Melanocyte of skin (primary cell): ENCODE results near the gene KRTAP29-1. TPM values are rescaled to one million over a fixed set of nuclear protein-coding genes. Genes with fewer than 3 reads are reported as not detected.

Experiments
- small RNA-seq, 2 donors: library from RNA; depleted of rRNA; stranded (forward); fragments of <200 nt; gene quantifications; one replicate each; pipeline ENCODE3, GENCODE V24; 2012
- total RNA-seq, 2 donors: library from RNA; depleted of rRNA; stranded (reverse); fragments of >200 nt; gene quantifications; 2 replicates each; pipeline ENCODE4 v1.2.3, GENCODE V29; 2012

KRTAP29-1 gene
- not detected for total RNA-seq

DNA sequence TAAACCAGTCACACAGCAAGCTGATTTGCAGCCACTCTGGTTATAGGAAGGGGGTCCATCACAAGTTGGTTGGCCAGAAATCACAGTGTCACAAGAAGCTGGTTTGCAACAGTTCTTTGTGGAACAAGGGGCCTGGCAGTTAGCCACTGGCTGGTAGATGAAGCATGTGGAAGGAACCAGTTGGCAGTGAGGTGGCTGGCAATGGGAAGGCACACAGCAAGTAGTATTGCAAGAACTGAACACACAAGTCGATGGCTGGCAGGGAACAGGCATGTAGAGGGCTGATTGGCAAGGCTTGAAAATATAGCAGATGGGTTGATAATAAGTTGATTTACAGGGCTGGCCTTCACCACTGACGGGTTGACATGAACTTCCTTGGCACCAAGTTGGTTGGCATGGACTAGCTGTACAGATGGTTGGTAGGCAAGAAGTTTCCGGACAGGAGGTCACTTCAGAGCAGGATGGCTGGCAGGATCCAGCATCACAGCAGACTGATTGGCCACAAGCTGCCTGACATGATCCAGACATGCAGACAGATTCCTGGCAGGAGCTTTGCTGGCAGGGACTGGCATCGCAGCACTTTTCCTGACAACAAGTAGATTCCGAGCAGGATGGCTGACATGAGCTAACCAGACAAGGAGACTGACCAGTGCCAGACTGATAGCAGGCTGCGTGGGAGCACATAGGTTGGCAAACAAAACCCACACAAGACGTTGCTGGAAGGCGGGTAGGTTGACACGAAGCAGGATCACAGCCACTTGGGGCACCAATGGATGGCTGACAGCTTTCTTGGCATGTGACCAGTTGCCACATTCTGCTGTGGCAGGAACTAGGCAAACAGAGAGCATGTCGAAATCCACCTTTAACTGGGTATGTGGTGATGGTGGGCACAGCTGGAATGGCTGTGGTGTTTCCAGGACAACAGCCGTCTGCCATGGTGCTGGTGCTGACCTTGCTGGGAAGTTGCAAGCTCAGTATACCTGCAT is at the start of gene KRTAP29-1:
Gene KRTAP29-1, minus strand, starts transcription at position 936 of the 986 bp plus-strand sequence. Its CDS starts 0 bp downstream, at position 936.

DNA sequence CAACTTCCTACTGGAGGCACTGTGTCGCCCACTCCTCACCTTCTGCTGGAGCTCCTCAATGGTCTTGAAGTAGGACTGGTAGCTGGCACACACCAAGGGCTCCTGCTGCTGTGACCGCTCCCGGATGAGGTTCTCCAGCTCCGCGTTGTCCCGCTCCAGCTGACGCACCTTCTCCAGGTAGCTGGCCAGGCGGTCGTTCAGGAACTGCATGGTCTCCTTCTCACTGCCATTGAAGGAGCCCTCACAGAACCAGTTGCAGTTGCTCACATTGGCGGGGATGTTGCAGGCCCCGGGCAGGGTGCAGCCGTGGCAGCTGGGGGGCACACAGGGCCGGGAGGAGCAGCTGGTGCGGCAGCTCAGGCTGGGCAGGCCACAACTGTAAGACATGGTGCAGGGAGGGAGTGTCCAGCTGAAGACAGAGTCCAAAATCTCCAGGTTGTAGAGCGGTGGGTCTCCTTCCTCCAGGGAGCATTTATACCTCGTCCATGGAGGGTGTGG is 47.8 kb upstream of the KRTAP29-1 start, which contains the start of gene KRT33A:
Gene KRT33A, minus strand, starts transcription at position 448 of the 498 bp plus-strand sequence. Its CDS starts 61 bp downstream, at position 387.

DNA sequence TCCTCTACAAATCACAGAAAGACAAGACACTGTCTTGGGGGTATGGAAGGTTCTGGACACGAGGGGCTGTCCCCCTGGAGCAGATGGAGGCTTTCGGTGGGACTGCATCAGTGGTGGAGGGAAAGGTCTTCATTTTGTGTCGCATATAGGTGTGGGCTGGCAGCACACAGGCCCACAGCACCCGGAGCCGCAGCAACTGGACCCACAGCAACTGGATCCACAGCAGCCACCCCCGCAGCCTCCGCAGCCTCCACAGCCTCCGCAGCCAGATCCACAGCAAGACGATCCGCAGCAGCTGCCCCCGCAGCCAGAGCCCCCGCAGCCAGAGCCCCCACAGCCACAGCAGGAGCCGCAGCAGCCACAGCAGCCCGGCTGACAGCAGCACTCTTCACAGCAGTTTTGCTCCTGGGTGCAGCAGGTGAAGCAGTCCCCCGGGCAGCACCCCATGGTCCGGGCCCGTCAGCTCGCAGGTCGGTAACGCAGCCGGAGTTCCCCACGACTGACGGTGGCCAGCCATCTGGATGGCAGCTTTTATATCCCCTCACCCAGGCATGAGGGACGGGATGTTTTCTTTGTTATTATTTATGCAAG is 12.6 kb upstream of the KRTAP29-1 start, which contains the start of gene KRTAP17-1:
Gene KRTAP17-1, minus strand, starts transcription at position 507 of the 591 bp plus-strand sequence. Its CDS starts 60 bp downstream, at position 447.

GRCh38 chr17:41308918-41309359 is 6.3 kb upstream of the KRTAP29-1 start, which contains the start of gene KRTAP16-1:
KRTAP16-1 (minus strand) TSS chr17:41309309; CDS start chr17:41309253, 56 bp downstream.

DNA sequence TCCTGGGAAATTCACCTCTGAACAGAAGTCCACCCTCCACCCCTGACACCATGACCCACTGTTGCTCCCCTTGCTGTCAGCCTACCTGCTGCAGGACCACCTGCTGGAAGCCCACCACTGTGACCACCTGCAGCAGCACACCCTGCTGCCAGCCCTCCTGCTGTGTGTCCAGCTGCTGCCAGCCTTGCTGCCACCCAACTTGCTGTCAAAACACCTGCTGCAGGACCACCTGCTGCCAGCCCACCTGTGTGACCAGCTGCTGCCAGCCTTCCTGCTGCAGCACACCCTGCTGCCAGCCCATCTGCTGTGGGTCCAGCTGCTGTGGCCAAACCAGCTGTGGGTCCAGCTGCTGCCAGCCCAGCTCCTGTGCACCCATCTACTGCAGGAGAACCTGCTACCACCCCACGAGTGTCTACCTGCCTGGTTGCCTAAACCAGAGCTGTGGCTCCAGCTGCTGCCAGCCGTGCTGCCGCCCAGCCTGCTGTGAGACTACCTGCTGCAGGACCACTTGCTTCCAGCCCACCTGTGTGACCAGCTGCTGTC is 26.9 kb downstream of the KRTAP29-1 start, which contains the start of gene KRTAP9-7:
Gene KRTAP9-7, plus strand, starts transcription at position 51 of the 543 bp plus-strand sequence. Its CDS starts 0 bp downstream, at position 51.

DNA sequence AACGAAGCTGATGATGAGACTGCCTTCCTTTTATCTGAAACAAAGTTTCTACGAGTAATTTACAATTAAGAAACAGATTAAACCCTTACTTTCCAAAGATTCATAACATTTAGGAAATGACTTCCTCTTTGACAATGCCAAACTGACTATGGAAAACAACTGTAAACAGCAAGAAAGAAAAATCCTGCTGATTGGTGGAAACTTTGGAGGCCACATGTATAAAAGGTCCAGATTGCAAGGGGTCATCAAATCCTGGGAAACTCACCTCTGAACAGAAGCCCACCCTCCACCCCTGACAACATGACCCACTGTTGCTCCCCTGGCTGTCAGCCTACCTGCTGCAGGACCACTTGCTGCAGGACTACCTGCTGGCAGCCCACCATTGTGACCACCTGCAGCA is 37.6 kb downstream of the KRTAP29-1 start, which contains the start of gene KRTAP9-6:
Gene KRTAP9-6, plus strand, starts transcription at position 301 of the 400 bp plus-strand sequence. Its CDS starts 0 bp downstream, at position 301.

DNA sequence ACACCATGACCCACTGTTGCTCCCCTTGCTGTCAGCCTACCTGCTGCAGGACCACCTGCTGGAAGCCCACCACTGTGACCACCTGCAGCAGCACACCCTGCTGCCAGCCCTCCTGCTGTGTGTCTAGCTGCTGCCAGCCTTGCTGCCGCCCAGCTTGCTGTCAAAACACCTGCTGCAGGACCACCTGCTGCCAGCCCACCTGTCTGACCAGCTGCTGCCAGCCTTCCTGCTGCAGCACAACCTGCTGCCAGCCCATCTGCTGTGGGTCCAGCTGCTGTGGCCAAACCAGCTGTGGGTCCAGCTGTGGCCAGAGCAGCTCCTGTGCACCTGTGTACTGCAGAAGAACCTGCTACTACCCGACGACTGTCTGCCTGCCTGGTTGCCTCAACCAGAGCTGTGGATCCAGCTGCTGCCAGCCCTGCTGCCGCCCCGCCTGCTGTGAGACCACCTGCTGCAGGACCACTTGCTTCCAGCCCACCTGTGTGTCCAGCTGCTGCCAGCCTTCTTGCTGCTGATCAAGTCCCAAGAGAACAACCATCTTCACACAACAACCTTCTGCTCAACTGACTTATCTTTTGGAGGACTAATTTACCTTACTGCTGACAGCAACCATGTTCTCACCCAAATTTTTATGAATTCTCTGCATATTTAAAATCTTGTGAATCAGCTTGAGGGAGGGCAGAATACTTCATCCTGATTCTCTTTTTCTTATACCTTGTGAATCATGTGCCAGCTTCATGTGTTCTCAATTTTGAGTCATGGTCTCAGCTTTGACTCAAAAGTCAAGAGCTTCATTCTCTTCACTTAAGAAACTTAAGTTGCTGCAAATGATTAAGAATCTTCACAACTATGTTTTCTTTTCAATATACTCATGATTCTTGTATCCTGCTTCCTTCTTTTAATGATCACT is 47.0 kb downstream of the KRTAP29-1 start, which contains the start of gene KRTAP9-9:
Gene KRTAP9-9, plus strand, starts transcription at position 4 of the 910 bp plus-strand sequence.

Small RNA genes lying within 50 kb of the gene (small RNA-seq; reads per million reads assigned to genes)
- 0 reads per million in 2 donors for gene KRTAP9-10P

Other genes with a start within 250 kb of the KRTAP29-1 start
- gene KRTAP2-2, start 247.6 kb downstream of the KRTAP29-1 start, total RNA-seq = not detected
- not detected for gene KRTAP2-3, start 242.7 kb downstream of the KRTAP29-1 start, total RNA-seq
- gene KRTAP2-4, start 237.0 kb downstream of the KRTAP29-1 start, total RNA-seq = not detected
- gene KRTAP4-7, start 218.7 kb downstream of the KRTAP29-1 start, total RNA-seq = not detected
- not detected for gene KRTAP4-8, start 204.7 kb downstream of the KRTAP29-1 start, total RNA-seq
- not detected for gene KRTAP4-16, start 200.6 kb downstream of the KRTAP29-1 start, total RNA-seq
- gene KRTAP4-9, start 197.5 kb downstream of the KRTAP29-1 start, total RNA-seq = not detected
- gene KRTAP4-11, start 184.5 kb downstream of the KRTAP29-1 start, total RNA-seq = not detected
- not detected for gene KRTAP4-12, start 178.7 kb downstream of the KRTAP29-1 start, total RNA-seq
- gene KRTAP4-6, start 162.3 kb downstream of the KRTAP29-1 start, total RNA-seq = not detected
- not detected for gene KRTAP4-5, start 153.0 kb downstream of the KRTAP29-1 start, total RNA-seq
- gene KRTAP4-4, start 142.1 kb downstream of the KRTAP29-1 start, total RNA-seq = not detected
- gene KRTAP4-3, start 134.6 kb downstream of the KRTAP29-1 start, total RNA-seq = not detected
- gene KRTAP4-2, start 124.6 kb downstream of the KRTAP29-1 start, total RNA-seq = not detected
- gene KRTAP4-1, start 117.9 kb downstream of the KRTAP29-1 start, total RNA-seq = not detected
- gene KRTAP9-1, start 113.0 kb downstream of the KRTAP29-1 start, total RNA-seq = not detected
- not detected for gene KRTAP9-2, start 76.2 kb downstream of the KRTAP29-1 start, total RNA-seq
- not detected for gene KRTAP9-3, start 70.4 kb downstream of the KRTAP29-1 start, total RNA-seq
- gene KRTAP9-8, start 64.9 kb downstream of the KRTAP29-1 start, total RNA-seq = not detected
- gene KRTAP9-4, start 53.2 kb downstream of the KRTAP29-1 start, total RNA-seq = not detected
- not detected for gene KRTAP9-9, start 47.5 kb downstream of the KRTAP29-1 start, total RNA-seq
- not detected for gene KRTAP9-6, start 37.5 kb downstream of the KRTAP29-1 start, total RNA-seq
- not detected for gene KRTAP9-7, start 27.2 kb downstream of the KRTAP29-1 start, total RNA-seq
- not detected for gene KRTAP16-1, start 6.5 kb upstream of the KRTAP29-1 start, total RNA-seq
- not detected for gene KRTAP17-1, start 12.9 kb upstream of the KRTAP29-1 start, total RNA-seq
- not detected for gene KRT33A, start 48.0 kb upstream of the KRTAP29-1 start, total RNA-seq
- not detected for gene KRT33B, start 67.0 kb upstream of the KRTAP29-1 start, total RNA-seq
- gene KRT34, start 79.5 kb upstream of the KRTAP29-1 start, total RNA-seq = not detected
- not detected for gene KRT31, start 94.8 kb upstream of the KRTAP29-1 start, total RNA-seq
- not detected for gene KRT37, start 121.7 kb upstream of the KRTAP29-1 start, total RNA-seq
- not detected for gene KRT38, start 138.1 kb upstream of the KRTAP29-1 start, total RNA-seq
- gene KRT32, start 164.5 kb upstream of the KRTAP29-1 start, total RNA-seq = not detected
- not detected for gene KRT35, start 178.3 kb upstream of the KRTAP29-1 start, total RNA-seq
- gene KRT36, start 187.1 kb upstream of the KRTAP29-1 start, total RNA-seq = not detected
- gene KRT13, start 202.8 kb upstream of the KRTAP29-1 start, total RNA-seq = not detected
- gene KRT15, start 216.0 kb upstream of the KRTAP29-1 start, total RNA-seq = not detected
- gene KRT19, start 225.5 kb upstream of the KRTAP29-1 start, total RNA-seq = under 1 TPM in 1 of 2 donors, not detected in 1; 0.33 TPM